H9 (cell line): ENCODE data around the gene GCLC. TPM values are rescaled to one million over a fixed set of nuclear protein-coding genes. Genes with fewer than 3 reads are reported as not detected.

Source experiments
- DNase-seq: peaks from one replicate; pipeline ENCODE4 v3.0.0-alpha.2; 2017
- H2AFZ ChIP-seq: one replicate; pipeline ENCODE4 v1.6.1; 2013; ENCODE audit warnings: mild to moderate bottlenecking, low read length, control low read depth, moderate library complexity
- H2AK5ac ChIP-seq: 2 replicates; pipeline ENCODE4 v1.6.1; 2013; ENCODE audit warnings: low read length, control low read depth, mixed read lengths; ENCODE audit not compliant: insufficient read length
- H2BK120ac ChIP-seq: one replicate; pipeline ENCODE4 v1.6.1; 2013; ENCODE audit warnings: low read depth, mild to moderate bottlenecking, low read length, control low read depth, inconsistent platforms; ENCODE audit not compliant: poor library complexity, severe bottlenecking
- H2BK12ac ChIP-seq: 2 replicates; pipeline ENCODE4 v1.6.1; 2013; ENCODE audit warnings: low read length, control low read depth, mixed read lengths, low read depth; ENCODE audit not compliant: insufficient read length
- H2BK15ac ChIP-seq: 2 replicates; pipeline ENCODE4 v1.6.1; 2013; ENCODE audit warnings: low read depth, low read length, control low read depth
- H2BK20ac ChIP-seq: one replicate; pipeline ENCODE4 v1.6.1; 2013; ENCODE audit warnings: low read depth, mild to moderate bottlenecking, low read length, control low read depth, inconsistent platforms; ENCODE audit not compliant: poor library complexity, severe bottlenecking
- H2BK5ac ChIP-seq: 2 replicates; pipeline ENCODE4 v1.6.1; 2013; ENCODE audit warnings: low read length, control low read depth, mixed read lengths; ENCODE audit not compliant: insufficient read length
- H3K14ac ChIP-seq: 2 replicates; pipeline ENCODE4 v1.6.1; 2013; ENCODE audit warnings: low read length, control low read depth; ENCODE audit not compliant: insufficient read depth
- H3K18ac ChIP-seq: 2 replicates; pipeline ENCODE4 v1.6.1; 2013; ENCODE audit warnings: low read depth, mild to moderate bottlenecking, mixed read lengths, low read length, control low read depth; ENCODE audit not compliant: insufficient read length
- H3K23ac ChIP-seq: 2 replicates; pipeline ENCODE4 v1.6.1; 2013; ENCODE audit warnings: low read length, control low read depth, mixed read lengths, low read depth; ENCODE audit not compliant: insufficient read length
- H3K23me2 ChIP-seq: 2 replicates; pipeline ENCODE4 v1.6.1; 2013; ENCODE audit warnings: low read depth, mild to moderate bottlenecking, mixed read lengths, low read length, control low read depth; ENCODE audit not compliant: insufficient read length, poor library complexity, severe bottlenecking
- H3K27ac ChIP-seq: 2 replicates; pipeline ENCODE4 v1.5.1; 2013; ENCODE audit warnings: low read length, control low read depth, mixed read lengths, low read depth; ENCODE audit not compliant: insufficient read length
- H3K27me3 ChIP-seq: 2 replicates; pipeline ENCODE4 v1.6.1; 2013; ENCODE audit warnings: low read length, control low read depth, inconsistent platforms; ENCODE audit not compliant: insufficient read depth
- H3K4ac ChIP-seq: 2 replicates; pipeline ENCODE4 v1.6.1; 2013; ENCODE audit warnings: low read depth, mild to moderate bottlenecking, control low read depth, inconsistent platforms, low read length, moderate library complexity
- H3K4me1 ChIP-seq: 2 replicates; pipeline ENCODE4 v1.6.1; 2013; ENCODE audit warnings: low read length, control low read depth, inconsistent platforms; ENCODE audit not compliant: insufficient read depth
- H3K4me2 ChIP-seq: 2 replicates; pipeline ENCODE4 v1.6.1; 2013; ENCODE audit warnings: low read length, control low read depth, mixed read lengths; ENCODE audit not compliant: insufficient read length, insufficient read depth
- H3K56ac ChIP-seq: 2 replicates; pipeline ENCODE4 v1.6.1; 2013; ENCODE audit warnings: low read depth, mild to moderate bottlenecking, mixed read lengths, low read length, control low read depth; ENCODE audit not compliant: insufficient read length
- H3K79me1 ChIP-seq: 2 replicates; pipeline ENCODE4 v1.6.1; 2013; ENCODE audit warnings: low read depth, mild to moderate bottlenecking, moderate library complexity, low read length, control low read depth, inconsistent platforms; ENCODE audit not compliant: insufficient read depth, poor library complexity, severe bottlenecking
- H3K79me2 ChIP-seq: 2 replicates; pipeline ENCODE4 v1.6.1; 2013; ENCODE audit warnings: low read length, control low read depth, inconsistent platforms; ENCODE audit not compliant: insufficient read depth
- H3K9ac ChIP-seq: 2 replicates; pipeline ENCODE4 v1.6.1; 2013; ENCODE audit warnings: low read length, control low read depth, mixed read lengths; ENCODE audit not compliant: insufficient read length; ENCODE audit errors: extremely low read depth
- H3K9me3 ChIP-seq: one replicate; pipeline ENCODE4 v1.6.1; 2013; ENCODE audit warnings: low read depth, low read length, inconsistent platforms; ENCODE audit not compliant: control insufficient read depth
- H3T11ph ChIP-seq: one replicate; pipeline ENCODE4 v1.6.1; 2013; ENCODE audit warnings: mild to moderate bottlenecking, low read length, control low read depth, inconsistent platforms
- H4K20me1 ChIP-seq: one replicate; pipeline ENCODE4 v1.6.1; 2013; ENCODE audit not compliant: control insufficient read depth, insufficient read length, insufficient read depth
- H4K5ac ChIP-seq: 2 replicates; pipeline ENCODE4 v1.6.1; 2013; ENCODE audit warnings: low read depth, mild to moderate bottlenecking, mixed read lengths, low read length, control low read depth; ENCODE audit not compliant: insufficient read length
- H4K8ac ChIP-seq: replicated peaks from 2 replicates; pipeline ENCODE4 v1.6.1; 2013; ENCODE audit warnings: low read length, control low read depth, mixed read lengths, low read depth; ENCODE audit not compliant: insufficient read length
- H4K91ac ChIP-seq: 2 replicates; pipeline ENCODE4 v1.6.1; 2013; ENCODE audit warnings: low read depth, mild to moderate bottlenecking, moderate library complexity, mixed read lengths, low read length, control low read depth; ENCODE audit not compliant: insufficient read length
- H3K27ac Mint-ChIP-seq, 3 experiments: 2 replicates in 2 of 3; 3 replicates in 1 of 3; pipeline ENCODE4 v1.8.0; 2020 to 2021; ENCODE audit warnings: mixed read lengths in 3 of 3, mild to moderate bottlenecking in 1 of 3, moderate library complexity in 1 of 3
- H3K27me3 Mint-ChIP-seq: 2 replicates; pipeline ENCODE4 v1.8.0; 2021; ENCODE audit warnings: low read depth, mild to moderate bottlenecking, moderate library complexity, mixed read lengths
- H3K36me3 Mint-ChIP-seq, 3 experiments: 2 replicates in 2 of 3; 3 replicates in 1 of 3; pipeline ENCODE4 v1.8.0; 2020 to 2021; ENCODE audit warnings: low read depth in 3 of 3, mixed read lengths in 3 of 3; ENCODE audit not compliant: insufficient read depth in 1 of 3
- H3K4me1 Mint-ChIP-seq, 2 experiments: 2 replicates each; pipeline ENCODE4 v1.8.0; 2020; ENCODE audit warnings: mixed read lengths in 2 of 2
- H3K4me3 Mint-ChIP-seq, 2 experiments: 2 replicates in 1 of 2; 3 replicates in 1 of 2; pipeline ENCODE4 v1.8.0; 2020 to 2021; ENCODE audit warnings: mild to moderate bottlenecking in 2 of 2, mixed read lengths in 2 of 2, moderate library complexity in 1 of 2
- H3K9me3 Mint-ChIP-seq, 2 experiments: 2 replicates in 1 of 2; 3 replicates in 1 of 2; pipeline ENCODE4 v1.8.0; 2020; ENCODE audit warnings: mild to moderate bottlenecking in 2 of 2, mixed read lengths in 2 of 2, moderate library complexity in 1 of 2
- CTCF ChIP-seq: fragments of 200-600 bp; sonication (generic); conservative IDR thresholded peaks from 3 replicates; pipeline ENCODE4 v1.8.0; 2021; ENCODE audit warnings: antibody characterized with exemption, mild to moderate bottlenecking
- WGBS: extraction: QIAGEN DNeasy Blood & Tissue Kit; methylation state at CpG from one replicate; pipeline ENCODE4 v1.1.7; 2013; ENCODE audit warnings: missing lambda C conversion rate, low lambda C conversion rate, mixed read lengths; ENCODE audit not compliant: insufficient read length; ENCODE audit errors: extremely low coverage; 5-methylcytosine and 5-hydroxymethylcytosine counted together
- total RNA-seq: library from RNA; stranded (reverse); gene quantifications from 2 replicates; pipeline ENCODE4 v1.2.1, GENCODE V29; 2021

GCLC gene
- total RNA-seq, 1 experiment from 2014 or later = 55.5 TPM

GRCh38 chr6:53510746-53511145 lies 34.2 kb downstream of the GCLC start:
- H3K4me2 ChIP-seq = no peak overlapping the region
- H2AK5ac ChIP-seq = no peak overlapping the region
- H3K4ac ChIP-seq = no peak overlapping the region
- TF ChIP-seq CTCF = no peak
- H3K79me2 ChIP-seq = peaks cover 2% of the 10 kb centered on the region; the same call in 1 of the 2 replicates
- H3K4me1 ChIP-seq = no peaks in the 10 kb centered on the region
- no peak overlapping the region for H3K27ac Mint-ChIP-seq
- H3K9me3 ChIP-seq = no peaks in the 10 kb centered on the region
- H3T11ph ChIP-seq = no peak overlapping the region
- no peak overlapping the region for H3K27ac ChIP-seq
- no peaks in the 10 kb centered on the region for H4K20me1 ChIP-seq
- WGBS = no CpG with 5 or more reads among the region's 3 CpGs
- H3K27me3 ChIP-seq = no peaks in the 10 kb centered on the region
- H3K18ac ChIP-seq = no peak overlapping the region
- no peak overlapping the region for H2BK5ac ChIP-seq
- H3K9ac ChIP-seq = no peak overlapping the region
- no peak overlapping the region for H3K4me3 Mint-ChIP-seq
- no peak overlapping the region for H4K8ac ChIP-seq
- H2BK20ac ChIP-seq = no peak overlapping the region
- no peak overlapping the region for H3K56ac ChIP-seq
- no peaks in the 10 kb centered on the region for H3K4me1 Mint-ChIP-seq
- peaks cover 30 to 67% (median 61%) of the 10 kb centered on the region in 3 experiments; a peak in 6 of 7 replicates for H3K36me3 Mint-ChIP-seq
- no peak overlapping the region for H2BK12ac ChIP-seq
- H3K79me1 ChIP-seq = no peaks in the 10 kb centered on the region
- H2BK120ac ChIP-seq = no peak overlapping the region
- no peak overlapping the region for H4K91ac ChIP-seq
- no peak overlapping the region for H3K14ac ChIP-seq
- H2AFZ ChIP-seq = no peak overlapping the region
- H4K5ac ChIP-seq = no peak overlapping the region
- H3K9me3 Mint-ChIP-seq = no peaks in the 10 kb centered on the region
- H3K27me3 Mint-ChIP-seq = no peaks in the 10 kb centered on the region
- H2BK15ac ChIP-seq = no peak overlapping the region
- H3K23ac ChIP-seq = no peak overlapping the region
- no peak for DNase-seq
- H3K23me2 ChIP-seq = no peaks in the 10 kb centered on the region
